ENCODE results near the gene C2CD4C. TPM values are rescaled to one million over a fixed set of nuclear protein-coding genes. Genes with fewer than 3 reads are reported as not detected.
"Not testable (repeated sequence)": the region's sequence is repeated elsewhere in the genome, so short reads cannot be mapped to it uniquely, and the experiment has no call there.

C2CD4C gene
- total RNA-seq, 4 donors from 2014 or later = 0.54 to 14.7 (median 4.9) TPM

DNA sequence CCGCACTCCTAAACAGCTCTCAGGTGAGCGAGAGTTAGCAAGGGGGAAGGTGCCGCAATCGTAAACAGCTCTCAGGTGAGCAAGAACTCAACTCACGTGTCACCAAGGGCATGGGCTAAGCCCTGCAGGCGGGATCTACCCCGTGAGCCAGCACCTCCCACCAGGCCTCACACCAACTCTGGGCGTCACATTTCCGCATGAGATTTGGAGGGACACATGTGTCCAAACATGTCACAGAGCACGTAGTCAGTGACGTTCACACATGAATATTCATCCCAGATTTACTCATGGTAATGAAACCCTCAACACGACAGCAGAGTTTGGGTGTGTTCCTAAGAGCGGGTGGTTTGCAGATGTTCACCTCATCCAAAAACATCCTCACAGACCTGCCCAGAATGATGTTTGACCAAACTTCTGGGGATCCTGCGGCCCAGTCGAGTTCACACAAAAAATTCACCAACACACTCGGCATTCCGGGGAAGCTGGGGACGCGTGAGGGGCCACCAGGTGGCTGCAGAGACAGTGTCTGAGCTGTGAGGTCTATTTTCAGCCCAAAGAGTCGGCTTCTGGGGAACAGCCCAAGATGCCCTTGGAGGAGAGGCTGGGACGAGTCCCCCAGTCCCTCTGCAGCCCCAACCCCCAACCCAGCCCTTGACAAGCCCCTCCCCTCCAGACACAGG lies 19.6 kb downstream of the C2CD4C start:
- Histone ChIP-seq H3K4me3 (replicated peaks in 1 of 3) (no peak overlapping the region), H3K36me3 (no peaks in the 10 kb centered on the region), H3K27me3 (no peaks in the 10 kb centered on the region), H3K27ac (no peak overlapping the region), H3K4me1 (peaks cover 0 to 14% of the 10 kb centered on the region in 2 donors), H3K9me3 (no peaks in the 10 kb centered on the region)
- 40% methylated on average over 14 to 19 of the region's 21 CpGs for WGBS, 2 donors
- peak in 1 of 2 donors; percentile 67 for DNase-seq
- TF ChIP-seq, protein P1, sequence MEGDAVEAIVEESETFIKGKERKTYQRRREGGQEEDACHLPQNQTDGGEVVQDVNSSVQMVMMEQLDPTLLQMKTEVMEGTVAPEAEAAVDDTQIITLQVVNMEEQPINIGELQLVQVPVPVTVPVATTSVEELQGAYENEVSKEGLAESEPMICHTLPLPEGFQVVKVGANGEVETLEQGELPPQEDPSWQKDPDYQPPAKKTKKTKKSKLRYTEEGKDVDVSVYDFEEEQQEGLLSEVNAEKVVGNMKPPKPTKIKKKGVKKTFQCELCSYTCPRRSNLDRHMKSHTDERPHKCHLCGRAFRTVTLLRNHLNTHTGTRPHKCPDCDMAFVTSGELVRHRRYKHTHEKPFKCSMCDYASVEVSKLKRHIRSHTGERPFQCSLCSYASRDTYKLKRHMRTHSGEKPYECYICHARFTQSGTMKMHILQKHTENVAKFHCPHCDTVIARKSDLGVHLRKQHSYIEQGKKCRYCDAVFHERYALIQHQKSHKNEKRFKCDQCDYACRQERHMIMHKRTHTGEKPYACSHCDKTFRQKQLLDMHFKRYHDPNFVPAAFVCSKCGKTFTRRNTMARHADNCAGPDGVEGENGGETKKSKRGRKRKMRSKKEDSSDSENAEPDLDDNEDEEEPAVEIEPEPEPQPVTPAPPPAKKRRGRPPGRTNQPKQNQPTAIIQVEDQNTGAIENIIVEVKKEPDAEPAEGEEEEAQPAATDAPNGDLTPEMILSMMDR (IDR thresholded peaks at IDR 0.05) = no peak
- TF ChIP-seq POLR2A (IDR thresholded peaks at IDR 0.05) = no peak
- intact Hi-C loops (cut with DNase I) = no loop called here

DNA sequence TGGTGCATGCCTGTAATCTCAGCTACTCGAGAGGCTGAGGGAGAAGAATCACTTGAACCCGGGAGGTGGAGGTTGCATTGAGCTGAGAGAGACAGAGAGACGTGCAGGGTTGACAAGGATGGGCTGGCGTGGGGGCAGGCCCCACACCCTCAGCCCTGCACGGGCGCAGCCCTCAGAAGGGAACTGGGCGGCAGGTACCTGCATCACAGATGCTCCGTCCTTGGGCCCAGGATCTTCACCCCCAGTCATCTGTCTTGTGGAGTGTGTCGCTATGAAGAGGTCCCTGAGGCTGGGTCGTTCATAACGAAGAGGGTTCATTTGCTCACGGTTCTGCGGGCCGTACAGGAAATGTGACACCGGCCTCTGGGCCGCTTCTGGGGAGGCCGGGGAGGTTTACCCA lies 20.3 kb downstream of the C2CD4C start:
- DNase-seq = no peak

DNA sequence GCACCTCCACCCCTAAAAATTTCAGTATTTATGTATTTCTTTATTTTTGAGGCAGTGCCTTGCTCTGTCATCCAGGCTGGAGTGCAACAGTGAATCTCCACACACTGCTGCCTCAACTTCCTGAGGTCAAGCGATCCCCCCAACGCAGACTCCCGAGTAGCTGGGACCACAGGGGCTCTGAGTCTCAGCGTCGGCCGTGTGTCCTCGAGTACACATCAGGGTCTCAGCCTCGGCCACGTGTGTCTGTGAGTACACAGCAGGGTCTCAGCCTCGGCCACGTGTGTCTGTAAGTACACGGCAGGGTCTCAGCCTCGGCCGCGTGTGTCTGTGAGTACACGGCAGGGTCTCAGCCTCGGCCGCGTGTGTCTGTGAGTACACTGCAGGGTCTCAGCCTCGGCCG lies 21.2 kb downstream of the C2CD4C start:
- H3K4me1 ChIP-seq = peaks cover 7 to 24% of the 10 kb centered on the region in 2 donors
- intact Hi-C loops (cut with DNase I) = no loop called here
- no peak overlapping the region for H3K4me3 ChIP-seq (replicated peaks in 1 of 3)
- no peaks in the 10 kb centered on the region for H3K27me3 ChIP-seq
- H3K36me3 ChIP-seq = no peaks in the 10 kb centered on the region
- 84 to 88% methylated on average over 12 to 15 of the region's 21 CpGs for WGBS, 2 donors
- DNase-seq = no peak
- no peak for TF ChIP-seq POLR2A (IDR thresholded peaks at IDR 0.05)
- TF ChIP-seq, protein P1 (IDR thresholded peaks at IDR 0.05) = no peak
- no peaks in the 10 kb centered on the region for H3K9me3 ChIP-seq
- no peak overlapping the region for H3K27ac ChIP-seq

More for the DNA sequence above, 20.3 kb downstream of the C2CD4C start:
- Histone ChIP-seq H3K4me3 (replicated peaks in 1 of 3) (no peak overlapping the region), H3K36me3 (no peaks in the 10 kb centered on the region), H3K4me1 (peaks cover 7 to 21% of the 10 kb centered on the region in 2 donors), H3K9me3 (no peaks in the 10 kb centered on the region), H3K27ac (no peak overlapping the region), H3K27me3 (no peaks in the 10 kb centered on the region)
- WGBS, 2 donors = 28 to 44% methylated on average over 12 to 16 of the region's 17 CpGs
- intact Hi-C loops (cut with DNase I) = no loop called here
- no peak for TF ChIP-seq POLR2A (IDR thresholded peaks at IDR 0.05)
- TF ChIP-seq, protein P1 (IDR thresholded peaks at IDR 0.05) = no peak

DNA sequence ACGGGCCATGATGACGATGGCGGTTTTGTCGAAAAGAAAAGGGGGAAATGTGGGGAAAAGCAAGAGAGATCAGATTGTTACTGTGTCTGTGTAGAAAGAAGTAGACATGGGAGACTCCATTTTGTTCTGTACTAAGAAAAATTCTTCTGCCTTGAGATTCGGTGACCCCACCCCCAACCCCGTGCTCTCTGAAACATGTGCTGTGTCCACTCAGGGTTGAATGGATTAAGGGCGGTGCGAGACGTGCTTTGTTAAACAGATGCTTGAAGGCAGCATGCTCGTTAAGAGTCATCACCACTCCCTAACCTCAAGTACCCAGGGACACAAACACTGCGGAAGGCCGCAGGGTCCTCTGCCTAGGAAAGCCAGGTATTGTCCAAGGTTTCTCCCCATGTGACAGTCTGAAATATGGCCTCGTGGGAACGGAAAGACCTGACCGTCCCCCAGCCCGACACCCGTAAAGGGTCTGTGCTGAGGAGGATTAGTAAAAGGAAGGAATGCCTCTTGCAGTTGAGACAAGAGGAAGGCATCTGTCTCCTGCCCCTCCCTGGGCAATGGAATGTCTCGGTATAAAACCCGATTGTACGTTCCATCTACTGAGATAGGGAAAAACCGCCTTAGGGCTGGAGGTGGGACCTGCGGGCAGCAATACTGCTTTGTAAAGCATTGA lies 22.2 kb downstream of the C2CD4C start:
- intact Hi-C loops (cut with DNase I); H3K27ac ChIP-seq; H3K36me3 ChIP-seq; H3K9me3 ChIP-seq; H3K27me3 ChIP-seq; H3K4me3 ChIP-seq (replicated peaks in 1 of 3): not testable (repeated sequence)
- peak; percentile 58 to 85 for DNase-seq
- WGBS, 2 donors = 24 to 38% methylated on average over 11 to 20 of the region's 22 CpGs
- H3K4me1 ChIP-seq = peaks cover 7 to 24% of the 10 kb centered on the region in 2 donors

DNA sequence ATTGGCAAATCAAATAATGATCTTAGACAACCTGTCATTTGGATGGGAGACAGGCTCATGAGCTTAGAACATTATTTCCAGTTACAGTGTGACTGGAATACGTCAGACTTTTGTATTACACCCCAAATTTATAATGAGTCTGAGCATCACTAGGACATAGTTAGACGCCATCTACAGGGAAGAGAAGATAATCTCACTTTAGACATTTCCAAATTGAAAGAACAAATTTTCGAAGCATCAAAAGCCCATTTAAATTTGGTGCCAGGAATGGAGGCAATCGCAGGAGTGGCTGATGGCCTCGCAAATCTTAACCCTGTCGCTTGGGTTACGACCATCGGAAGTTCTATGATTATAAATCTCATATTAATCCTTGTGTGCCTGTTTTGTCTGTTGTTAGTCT lies 22.8 kb downstream of the C2CD4C start:
- DNase-seq; H3K27me3 ChIP-seq; H3K4me3 ChIP-seq (replicated peaks in 1 of 3); intact Hi-C loops (cut with DNase I); H3K9me3 ChIP-seq; H3K27ac ChIP-seq; H3K36me3 ChIP-seq: not testable (repeated sequence)
- WGBS, 2 donors = 61 to 81% methylated on average over 8 of the region's 8 CpGs
- H3K4me1 ChIP-seq = peaks cover 7 to 24% of the 10 kb centered on the region in 2 donors

DNA sequence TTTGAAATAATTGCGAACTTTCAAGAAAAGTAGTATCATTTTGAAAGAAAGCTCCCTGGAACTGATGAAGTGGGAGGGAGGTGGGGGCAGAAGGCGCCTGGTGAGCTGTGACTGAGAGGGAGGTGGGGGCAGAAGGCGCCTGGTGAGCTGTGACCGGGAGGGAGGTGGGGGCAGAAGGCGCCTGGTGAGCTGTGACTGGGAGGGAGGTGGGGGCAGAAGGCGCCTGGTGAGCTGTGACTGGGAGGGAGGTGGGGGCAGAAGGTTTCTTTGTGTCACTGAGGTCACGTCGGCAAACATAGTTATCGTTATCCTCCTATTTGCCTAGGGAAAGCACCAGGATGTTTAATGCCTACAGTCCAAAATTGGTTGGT lies 24.2 kb downstream of the C2CD4C start:
- intact Hi-C loops (cut with DNase I) = no loop called here

More for the DNA sequence above, 24.2 kb downstream of the C2CD4C start:
- H3K27ac ChIP-seq = peak overlapping the region in 2 of 3 donors; percentile 3 to 32
- H3K9me3 ChIP-seq = no peaks in the 10 kb centered on the region
- no peaks in the 10 kb centered on the region for H3K36me3 ChIP-seq
- no peaks in the 10 kb centered on the region for H3K27me3 ChIP-seq
- H3K4me1 ChIP-seq = peaks cover 7 to 24% of the 10 kb centered on the region in 2 donors
- DNase-seq = peak; percentile 25 to 77
- WGBS, 2 donors = 44 to 54% methylated on average over 9 of the region's 9 CpGs
- TF ChIP-seq, protein P1 (IDR thresholded peaks at IDR 0.05) = no peak
- no peak for TF ChIP-seq POLR2A (IDR thresholded peaks at IDR 0.05)
- H3K4me3 ChIP-seq (replicated peaks in 1 of 3) = no peak overlapping the region
